B cell (primary cell): ENCODE results near the gene CHD9. TPM values are rescaled to one million over a fixed set of nuclear protein-coding genes. Genes with fewer than 3 reads are reported as not detected.

Experiments
- ATAC-seq: fragments of 200-7000 bp; cut with Tn5 transposase; one replicate; pipeline ENCODE4 v1.10.0; 2021; ENCODE audit warnings: low read depth, mild to moderate bottlenecking, moderate number of reproducible peaks, moderate library complexity
- CTCF ChIA-PET: fragments of 350-600 bp; sonication (Branson Sonifier 250); formaldehyde crosslinking; loops from one replicate; lab custom pipeline; 2021; ENCODE audit warnings: antibody characterized with exemption, inconsistent platforms; lab: Charles Lee
- POLR2A ChIA-PET: fragments of 350-600 bp; sonication (Branson Sonifier 250); formaldehyde crosslinking; loops from one replicate; lab custom pipeline; 2021; ENCODE audit warnings: antibody characterized with exemption; lab: Charles Lee
- DNase-seq: peaks from one replicate; pipeline ENCODE4 v3.0.0; 2013
- H2AFZ ChIP-seq: 2 replicates; pipeline ENCODE4 v1.6.1; 2012; ENCODE audit warnings: mild to moderate bottlenecking, low read depth, low read length; ENCODE audit not compliant: insufficient read depth, poor library complexity, severe bottlenecking
- H3K27ac ChIP-seq, 2 donors: 1 replicate in 1 of 2; 2 replicates in 1 of 2; pipeline ENCODE4 v1.5.1; 2012 to 2013; ENCODE audit warnings: low read length in 2 of 2, mild to moderate bottlenecking in 2 of 2, moderate library complexity in 1 of 2
- H3K27me3 ChIP-seq, 4 experiments: fragments of 200-600 bp in 1 of 4; sonication (generic) in 1 of 4; replicated peaks in 1 of 4; 1 replicate in 2 of 4; 2 replicates in 2 of 4; pipeline versions ENCODE4 v1.6.1 to v1.7.0; 2013 to 2016; ENCODE audit warnings: low read length in 3 of 4, mild to moderate bottlenecking in 2 of 4, mixed read lengths in 1 of 4, moderate library complexity in 1 of 4; ENCODE audit not compliant: insufficient read depth in 4 of 4, control insufficient read depth in 3 of 4; ENCODE audit errors: control extremely low read depth in 1 of 4
- H3K36me3 ChIP-seq, 2 experiments: replicated peaks in 1 of 2; 1 replicate in 1 of 2; 2 replicates in 1 of 2; pipeline versions ENCODE4 v1.6.1 to v1.7.1; 2013; ENCODE audit warnings: low read length in 1 of 2; ENCODE audit not compliant: insufficient read depth in 2 of 2, control insufficient read depth in 1 of 2; ENCODE audit errors: control extremely low read depth in 1 of 2, extremely low read depth in 1 of 2
- H3K4me1 ChIP-seq, 2 donors: fragments of 200-600 bp in 1 of 2; sonication (generic) in 1 of 2; 1 replicate in 1 of 2; 2 replicates in 1 of 2; pipeline versions ENCODE4 v1.5.1 to v1.6.1; 2013 to 2017; ENCODE audit warnings: low read length in 2 of 2; ENCODE audit not compliant: control insufficient read depth in 2 of 2, insufficient read depth in 2 of 2
- H3K4me2 ChIP-seq: replicated peaks from 2 replicates; pipeline ENCODE3; 2012; ENCODE audit warnings: mild to moderate bottlenecking, low read depth, low read length; ENCODE audit not compliant: poor library complexity, severe bottlenecking
- H3K4me3 ChIP-seq, 5 experiments: fragments of 200-600 bp in 1 of 5; sonication (generic) in 1 of 5; 1 replicate in 3 of 5; 2 replicates in 2 of 5; pipeline versions ENCODE4 v1.5.1 to v1.7.0; 2011 to 2016; ENCODE audit warnings: low read length in 4 of 5, mild to moderate bottlenecking in 4 of 5, low read depth in 2 of 5, control low read depth in 1 of 5, moderate library complexity in 1 of 5; ENCODE audit not compliant: insufficient read depth in 1 of 5; ENCODE audit errors: control extremely low read depth in 1 of 5, extremely low read depth in 1 of 5
- H3K79me2 ChIP-seq: fragments of 200-600 bp; sonication (generic); one replicate; pipeline ENCODE4 v1.6.0; 2016; ENCODE audit warnings: low read length; ENCODE audit not compliant: control insufficient read depth, insufficient read depth
- H3K9ac ChIP-seq: fragments of 200-600 bp; sonication (generic); 2 replicates; pipeline ENCODE4 v1.6.1; 2017; ENCODE audit warnings: mild to moderate bottlenecking, low read length, moderate library complexity
- H3K9me3 ChIP-seq, 3 donors: one replicate each; pipeline versions ENCODE4 v1.6.1 to v1.7.1; 2013; ENCODE audit warnings: low read length in 2 of 3; ENCODE audit not compliant: control insufficient read depth in 2 of 3, insufficient read depth in 1 of 3; ENCODE audit errors: control extremely low read depth in 1 of 3
- H4K20me1 ChIP-seq: 2 replicates; pipeline ENCODE4 v1.6.0; 2012; ENCODE audit warnings: mild to moderate bottlenecking, low read length; ENCODE audit not compliant: insufficient read depth, control insufficient read depth, poor library complexity, severe bottlenecking
- H3K27ac Mint-ChIP-seq: one replicate; pipeline ENCODE4 v1.8.0; 2021; ENCODE audit warnings: mixed read lengths
- H3K27me3 Mint-ChIP-seq: one replicate; pipeline ENCODE4 v1.8.0; 2021; ENCODE audit warnings: mixed read lengths
- H3K4me1 Mint-ChIP-seq: one replicate; pipeline ENCODE4 v1.8.0; 2021; ENCODE audit warnings: mixed read lengths
- H3K4me3 Mint-ChIP-seq: one replicate; pipeline ENCODE4 v1.8.0; 2021; ENCODE audit warnings: mixed read lengths
- H3K9me3 Mint-ChIP-seq: one replicate; pipeline ENCODE4 v1.8.0; 2022; ENCODE audit warnings: mixed read lengths; ENCODE audit not compliant: insufficient read depth
- EZH2 ChIP-seq: IDR thresholded peaks from 2 replicates; pipeline ENCODE4 v1.6.1; 2012; ENCODE audit warnings: borderline replicate concordance, low read depth, mild to moderate bottlenecking, moderate library complexity, low read length; ENCODE audit not compliant: insufficient read depth, poor library complexity, severe bottlenecking
- WGBS: methylation state at CpG from one replicate; pipeline ENCODE4 v1.1.5; 2013; ENCODE audit warnings: missing lambda C conversion rate; ENCODE audit not compliant: insufficient coverage; 5-methylcytosine and 5-hydroxymethylcytosine counted together
- intact Hi-C: fragments of 100-400 bp; cut with micrococcal nuclease; formaldehyde crosslinking; loops from one replicate; pipeline ENCODE4 v1.10.0; 2022
- polyA plus RNA-seq: library from polyadenylated mRNA; depleted of rRNA; stranded (reverse); fragments of >200 nt; gene quantifications from 2 replicates; pipeline ENCODE4 v1.2.3, GENCODE V29; 2012
- total RNA-seq, 2 donors: library from RNA; stranded (reverse); fragments of 120-200 nt in 1 of 2; gene quantifications; 1 replicate in 1 of 2; 2 replicates in 1 of 2; pipeline versions ENCODE4 v1.2.3 to v1.2.4, GENCODE V29; 2013 to 2022
- TF ChIP-seq, protein P1 (sequence below): fragments of 200-600 bp; IDR thresholded peaks from one replicate; pipeline ENCODE4 v1.8.0; 2022; ENCODE audit warnings: antibody characterized with exemption, mild to moderate bottlenecking

Gene CHD9
- total and polyA plus RNA-seq, 2 donors (not counting 1 experiment from before 2014, with no cell fraction given) = 12.2 to 102 TPM

DNA sequence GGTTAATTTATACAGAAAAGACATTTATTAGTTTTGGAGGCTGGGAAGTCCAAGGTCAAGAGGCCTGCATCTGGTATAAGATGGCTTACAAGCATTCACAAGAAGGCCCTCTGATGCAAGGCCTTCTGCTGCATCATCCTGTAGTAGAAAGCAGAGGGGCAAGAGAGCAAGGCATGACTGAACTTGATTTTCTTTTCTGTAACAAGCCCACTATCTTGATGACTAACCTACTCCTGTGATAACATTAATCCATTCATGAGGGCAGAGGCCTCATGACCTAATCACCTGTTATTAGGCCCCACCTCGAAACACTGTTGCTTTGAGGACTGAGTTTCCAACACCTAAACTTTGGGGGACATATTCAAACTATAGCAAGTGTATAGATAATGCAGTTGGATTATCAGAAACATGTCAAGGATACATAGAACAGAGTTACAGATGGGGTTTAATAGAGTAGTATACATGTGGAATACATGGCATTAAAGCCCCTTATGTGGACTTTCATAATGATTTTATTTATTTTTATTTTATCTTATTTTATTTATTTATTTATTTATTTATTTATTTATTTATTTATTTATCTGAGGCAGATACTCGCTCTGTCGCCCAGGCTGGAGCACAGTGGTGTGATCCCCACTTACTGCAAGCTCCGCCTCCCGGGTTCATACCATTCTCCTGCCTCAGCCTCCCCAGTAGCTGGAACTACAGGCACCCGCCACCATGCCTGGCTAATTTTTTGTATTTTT lies 88.2 kb downstream of the CHD9 start:
- Histone ChIP-seq H3K27me3 (no peaks in the 10 kb centered on the region), H3K9me3 (no peaks in the 10 kb centered on the region), H3K9ac (no peak overlapping the region), H3K79me2 (peaks cover 73% of the 10 kb centered on the region), H3K36me3 (no peaks in the 10 kb centered on the region), H3K27ac (no peak overlapping the region), H3K4me2 (no peak overlapping the region), H2AFZ (no peak overlapping the region), H4K20me1 (peaks cover 5% of the 10 kb centered on the region), H3K4me3 (no peak overlapping the region), H3K4me1 (peaks cover 4 to 6% of the 10 kb centered on the region in 2 donors)
- DNase-seq (no peak), ATAC-seq (no peak)
- no peak for TF ChIP-seq EZH2
- TF ChIP-seq, protein P1, sequence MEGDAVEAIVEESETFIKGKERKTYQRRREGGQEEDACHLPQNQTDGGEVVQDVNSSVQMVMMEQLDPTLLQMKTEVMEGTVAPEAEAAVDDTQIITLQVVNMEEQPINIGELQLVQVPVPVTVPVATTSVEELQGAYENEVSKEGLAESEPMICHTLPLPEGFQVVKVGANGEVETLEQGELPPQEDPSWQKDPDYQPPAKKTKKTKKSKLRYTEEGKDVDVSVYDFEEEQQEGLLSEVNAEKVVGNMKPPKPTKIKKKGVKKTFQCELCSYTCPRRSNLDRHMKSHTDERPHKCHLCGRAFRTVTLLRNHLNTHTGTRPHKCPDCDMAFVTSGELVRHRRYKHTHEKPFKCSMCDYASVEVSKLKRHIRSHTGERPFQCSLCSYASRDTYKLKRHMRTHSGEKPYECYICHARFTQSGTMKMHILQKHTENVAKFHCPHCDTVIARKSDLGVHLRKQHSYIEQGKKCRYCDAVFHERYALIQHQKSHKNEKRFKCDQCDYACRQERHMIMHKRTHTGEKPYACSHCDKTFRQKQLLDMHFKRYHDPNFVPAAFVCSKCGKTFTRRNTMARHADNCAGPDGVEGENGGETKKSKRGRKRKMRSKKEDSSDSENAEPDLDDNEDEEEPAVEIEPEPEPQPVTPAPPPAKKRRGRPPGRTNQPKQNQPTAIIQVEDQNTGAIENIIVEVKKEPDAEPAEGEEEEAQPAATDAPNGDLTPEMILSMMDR = no peak
- Mint-ChIP-seq H3K9me3 (no peaks in the 10 kb centered on the region), H3K27me3 (no peaks in the 10 kb centered on the region), H3K4me1 (peaks cover 23% of the 10 kb centered on the region), H3K27ac (no peak overlapping the region), H3K4me3 (no peak overlapping the region)
- POLR2A ChIA-PET = interaction anchor here (0.7 kb wide), 1 partner anchor 291 kb away, joined by 3 read pairs; no protein-coding TSS in a partner anchor
- WGBS = no CpG with 5 or more reads among the region's 6 CpGs
- CTCF ChIA-PET = interaction anchor here (1.2 kb wide), 1 partner anchor 86 kb away, joined by 3 read pairs; no protein-coding TSS in a partner anchor
- intact Hi-C loops = no loop called here

DNA sequence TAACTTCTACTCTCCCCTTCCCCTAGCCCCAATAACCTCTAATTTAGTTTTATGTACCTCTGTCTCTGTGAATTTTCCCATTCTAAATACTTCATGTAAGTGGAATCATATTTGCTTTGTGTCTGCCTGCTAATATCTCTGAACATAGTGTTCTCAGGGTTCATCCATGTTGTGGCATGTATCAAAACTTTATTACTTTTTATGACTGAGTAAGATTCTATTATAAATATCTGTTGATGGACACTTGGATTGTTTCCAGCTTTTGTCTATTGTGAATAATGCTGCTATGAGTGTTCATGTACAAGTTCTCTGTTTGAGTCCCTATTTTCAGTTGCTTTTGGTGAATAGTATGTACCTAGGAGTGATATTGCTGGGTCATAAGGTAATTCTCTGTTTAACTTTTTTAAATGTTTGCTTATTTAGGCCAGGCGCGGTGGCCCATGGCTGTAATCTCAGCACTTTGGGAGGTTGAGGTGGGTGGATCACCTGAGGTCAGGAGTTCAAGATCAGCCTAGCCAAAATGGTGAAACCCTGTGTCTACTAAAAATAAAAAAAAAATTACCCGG lies 92.8 kb downstream of the CHD9 start:
- Histone ChIP-seq H3K4me1 (peaks cover 10% of the 10 kb centered on the region in 2 donors), H3K36me3 (no peaks in the 10 kb centered on the region), H2AFZ (no peak overlapping the region), H3K4me3 (no peak overlapping the region), H3K9me3 (peaks cover 0 to 4% (median 0%) of the 10 kb centered on the region in 3 donors), H3K27me3 (no peaks in the 10 kb centered on the region), H3K79me2 (peaks cover 88% of the 10 kb centered on the region), H4K20me1 (no peaks in the 10 kb centered on the region), H3K9ac (no peak overlapping the region), H3K4me2 (no peak overlapping the region), H3K27ac (no peak overlapping the region)
- no peak for TF ChIP-seq EZH2
- TF ChIP-seq, protein P1 = no peak
- Mint-ChIP-seq H3K27ac (no peak overlapping the region), H3K4me3 (no peak overlapping the region), H3K4me1 (peaks cover 13% of the 10 kb centered on the region), H3K27me3 (no peaks in the 10 kb centered on the region), H3K9me3 (peaks cover 3% of the 10 kb centered on the region)
- ATAC-seq (no peak), DNase-seq (no peak)
- WGBS = 100% methylated on average over 1 of the region's 3 CpGs
- intact Hi-C loops = no loop called here
- CTCF ChIA-PET = no interaction called here
- POLR2A ChIA-PET = no interaction called here
